Measurements from ENCODE around the gene CNTN4.

Gene CNTN4

GRCh38 chr3:2266606-2267005 lies 167.9 kb downstream of the CNTN4 start:
- no peak overlapping the region for H3K4me3 ChIP-seq (ENCODE audit: control insufficient read depth, low read depth, low read length)
- DNase-seq (ENCODE audit: low read depth): no peak
- TF ChIP-seq, protein P1, sequence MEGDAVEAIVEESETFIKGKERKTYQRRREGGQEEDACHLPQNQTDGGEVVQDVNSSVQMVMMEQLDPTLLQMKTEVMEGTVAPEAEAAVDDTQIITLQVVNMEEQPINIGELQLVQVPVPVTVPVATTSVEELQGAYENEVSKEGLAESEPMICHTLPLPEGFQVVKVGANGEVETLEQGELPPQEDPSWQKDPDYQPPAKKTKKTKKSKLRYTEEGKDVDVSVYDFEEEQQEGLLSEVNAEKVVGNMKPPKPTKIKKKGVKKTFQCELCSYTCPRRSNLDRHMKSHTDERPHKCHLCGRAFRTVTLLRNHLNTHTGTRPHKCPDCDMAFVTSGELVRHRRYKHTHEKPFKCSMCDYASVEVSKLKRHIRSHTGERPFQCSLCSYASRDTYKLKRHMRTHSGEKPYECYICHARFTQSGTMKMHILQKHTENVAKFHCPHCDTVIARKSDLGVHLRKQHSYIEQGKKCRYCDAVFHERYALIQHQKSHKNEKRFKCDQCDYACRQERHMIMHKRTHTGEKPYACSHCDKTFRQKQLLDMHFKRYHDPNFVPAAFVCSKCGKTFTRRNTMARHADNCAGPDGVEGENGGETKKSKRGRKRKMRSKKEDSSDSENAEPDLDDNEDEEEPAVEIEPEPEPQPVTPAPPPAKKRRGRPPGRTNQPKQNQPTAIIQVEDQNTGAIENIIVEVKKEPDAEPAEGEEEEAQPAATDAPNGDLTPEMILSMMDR (conservative IDR thresholded peaks at IDR 0.05; ENCODE audit: control insufficient read depth, insufficient read depth, low read depth, low read length): no peak

GRCh38 chr3:2268779-2269178 lies 170.1 kb downstream of the CNTN4 start:
- DNase-seq (ENCODE audit: low read depth): no peak
- TF ChIP-seq, protein P1 (conservative IDR thresholded peaks at IDR 0.05; ENCODE audit: control insufficient read depth, insufficient read depth, low read depth, low read length): no peak
- no peak overlapping the region for H3K4me3 ChIP-seq (ENCODE audit: control insufficient read depth, low read depth, low read length)

- TF ChIP-seq, protein P1 (conservative IDR thresholded peaks at IDR 0.05; ENCODE audit: control insufficient read depth, insufficient read depth, low read depth, low read length): no peak
- DNase-seq (ENCODE audit: low read depth): no peak
- no peak overlapping the region for H3K4me3 ChIP-seq (ENCODE audit: control insufficient read depth, low read depth, low read length)
Observed at GRCh38 chr3:2274526-2274925, 175.9 kb downstream of the CNTN4 start.

GRCh38 chr3:2283818-2284217 lies 185.2 kb downstream of the CNTN4 start:
- no peak overlapping the region for H3K4me3 ChIP-seq (ENCODE audit: control insufficient read depth, low read depth, low read length)
- no peak for DNase-seq (ENCODE audit: low read depth)
- TF ChIP-seq, protein P1 (conservative IDR thresholded peaks at IDR 0.05; ENCODE audit: control insufficient read depth, insufficient read depth, low read depth, low read length): no peak

- TF ChIP-seq, protein P1 (conservative IDR thresholded peaks at IDR 0.05; ENCODE audit: control insufficient read depth, insufficient read depth, low read depth, low read length): no peak
- no peak overlapping the region for H3K4me3 ChIP-seq (ENCODE audit: control insufficient read depth, low read depth, low read length)
Observed at GRCh38 chr3:2300938-2301337, 202.3 kb downstream of the CNTN4 start.

DNA sequence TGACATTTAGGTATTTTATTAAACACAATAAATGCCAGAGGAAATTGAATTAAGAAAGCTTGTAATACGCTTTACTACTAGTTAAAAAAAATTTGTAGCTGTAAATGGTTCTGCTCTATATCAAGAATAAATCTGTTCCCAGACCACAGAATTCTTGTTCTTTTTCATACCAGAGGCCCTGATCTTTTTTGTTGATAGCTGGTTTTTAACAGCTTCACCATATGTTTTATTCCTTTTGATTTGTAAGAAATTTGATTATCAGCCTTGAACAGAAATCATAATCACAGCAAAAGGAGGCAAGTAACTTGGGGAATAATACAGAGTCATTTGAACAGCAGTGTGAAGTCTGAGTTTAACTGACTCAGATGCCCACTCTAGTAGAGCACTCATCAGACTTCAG lies 202.7 kb downstream of the CNTN4 start:
- no peak overlapping the region for H3K4me3 ChIP-seq (ENCODE audit: control insufficient read depth, low read depth, low read length)
- TF ChIP-seq, protein P1 (conservative IDR thresholded peaks at IDR 0.05; ENCODE audit: control insufficient read depth, insufficient read depth, low read depth, low read length): no peak
- no peak for DNase-seq (ENCODE audit: low read depth)

More at GRCh38 chr3:2300938-2301337, 202.3 kb downstream of the CNTN4 start:
- DNase-seq (ENCODE audit: low read depth): no peak

- TF ChIP-seq, protein P1 (conservative IDR thresholded peaks at IDR 0.05; ENCODE audit: control insufficient read depth, insufficient read depth, low read depth, low read length): no peak
- no peak for DNase-seq (ENCODE audit: low read depth)
Observed at GRCh38 chr3:2303566-2303965, 204.9 kb downstream of the CNTN4 start.

More at GRCh38 chr3:2303566-2303965, 204.9 kb downstream of the CNTN4 start:
- H3K4me3 ChIP-seq (ENCODE audit: control insufficient read depth, low read depth, low read length): no peak overlapping the region
